ENCODE results near the gene TEKTIP1.

- TF ChIP-seq GATA2 (IDR thresholded peaks at IDR 0.05; ENCODE audit: low read depth, low read length) (no peak), GATA3 (IDR thresholded peaks at IDR 0.05; ENCODE audit: low read depth, low read length) (no peak)
Observed at GRCh38 chr19:3514930-3515329, 24.0 kb upstream of the TEKTIP1 start.
